Chondrocyte (in vitro differentiated cells): ENCODE measurements around the gene HMGB2. TPM values are rescaled to one million over a fixed set of nuclear protein-coding genes. Genes with fewer than 3 reads are reported as not detected.

ENCODE experiments used
- DNase-seq: peaks from one replicate; pipeline ENCODE4 v3.0.0; 2021; ENCODE audit warnings: mixed read lengths, low spot score
- H3K27ac Mint-ChIP-seq: one replicate; pipeline ENCODE4 v1.8.0; 2021; ENCODE audit warnings: mild to moderate bottlenecking, moderate library complexity, mixed read lengths; ENCODE audit not compliant: unreplicated experiment
- H3K27me3 Mint-ChIP-seq: 2 replicates; pipeline ENCODE4 v1.8.0; 2021; ENCODE audit warnings: low read depth, mixed read lengths
- H3K36me3 Mint-ChIP-seq: 2 replicates; pipeline ENCODE4 v1.8.0; 2021; ENCODE audit warnings: low read depth, mixed read lengths
- H3K4me1 Mint-ChIP-seq: 2 replicates; pipeline ENCODE4 v1.8.0; 2021; ENCODE audit warnings: low read depth, mild to moderate bottlenecking, mixed read lengths
- H3K4me3 Mint-ChIP-seq: one replicate; pipeline ENCODE4 v1.8.0; 2021; ENCODE audit warnings: mild to moderate bottlenecking, moderate library complexity, mixed read lengths; ENCODE audit not compliant: unreplicated experiment
- H3K9me3 Mint-ChIP-seq: 2 replicates; pipeline ENCODE4 v1.8.0; 2021; ENCODE audit warnings: low read depth, mixed read lengths
- CTCF ChIP-seq: fragments of 200-600 bp; sonication (generic); IDR thresholded peaks from 2 replicates; pipeline ENCODE4 v1.5.0; 2021; ENCODE audit warnings: antibody characterized with exemption, mild to moderate bottlenecking, moderate library complexity
- total RNA-seq: library from RNA; stranded (reverse); gene quantifications from 3 replicates; pipeline ENCODE4 v1.2.1, GENCODE V29; 2021

Gene HMGB2
- total RNA-seq, 1 donor from 2014 or later: 24.0 TPM

DNA sequence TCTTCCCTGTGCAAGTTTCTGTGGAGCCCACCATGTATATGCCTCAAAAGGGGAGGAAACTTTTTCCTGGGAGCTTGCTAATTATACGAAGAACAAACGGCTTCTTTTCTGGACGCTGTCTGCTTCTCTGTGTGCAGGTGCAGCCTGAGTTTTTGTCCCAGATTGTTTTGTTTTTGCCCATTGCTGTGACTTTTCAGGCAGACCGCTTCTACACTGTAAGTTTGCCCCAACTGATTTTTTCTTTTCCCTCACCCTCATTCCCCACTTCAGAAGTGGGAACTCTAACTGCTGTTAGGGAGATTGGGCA is 51.9 kb downstream of the HMGB2 start:
- Mint-ChIP-seq H3K4me3 (no peak overlapping the region), H3K9me3 (peaks cover 9% of the 10 kb centered on the region), H3K4me1 (no peaks in the 10 kb centered on the region), H3K36me3 (peaks cover 6% of the 10 kb centered on the region), H3K27me3 (no peaks in the 10 kb centered on the region), H3K27ac (no peak overlapping the region)
- no peak for DNase-seq
- no peak for TF ChIP-seq CTCF

DNA sequence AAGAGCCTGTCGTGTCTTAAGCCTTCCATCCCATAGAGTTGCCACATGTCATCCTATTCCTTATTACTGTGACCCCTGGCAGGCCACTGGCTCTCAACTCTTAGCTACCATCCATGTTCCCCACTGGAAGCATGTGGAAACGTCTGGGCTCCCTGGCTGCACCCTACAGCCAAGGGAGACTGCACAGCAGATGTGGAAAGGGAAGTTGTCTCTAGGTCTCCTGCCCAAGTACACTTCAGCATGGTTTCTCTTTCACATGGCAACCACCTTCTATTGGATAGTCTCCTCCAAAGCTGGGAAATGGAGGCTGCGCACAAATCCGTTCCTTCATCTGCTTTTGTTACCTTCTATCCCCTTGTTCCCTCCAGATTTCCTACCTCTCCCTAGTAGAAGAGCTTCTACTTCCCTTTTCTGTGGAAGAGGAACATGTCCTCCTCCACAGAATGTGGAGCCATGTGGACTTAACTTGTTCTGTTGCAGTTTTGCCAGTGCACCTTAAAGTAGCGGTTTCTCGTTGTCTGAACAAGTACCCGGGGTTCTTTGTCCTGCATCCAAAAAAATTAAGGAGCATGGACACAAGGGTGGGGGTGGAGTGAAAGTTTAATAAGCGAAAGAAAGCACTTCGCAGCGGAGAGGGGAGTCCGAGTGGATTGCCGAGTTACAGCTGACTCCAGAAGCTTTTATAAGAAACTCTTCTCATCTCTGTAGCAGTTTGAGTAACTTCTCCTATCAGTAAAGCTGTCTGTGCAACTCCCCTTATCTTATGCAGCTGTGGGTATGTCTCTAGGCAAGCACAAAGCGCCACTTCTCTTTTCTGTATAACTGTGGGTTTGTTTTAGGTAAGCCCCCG is 52.5 kb downstream of the HMGB2 start:
- peaks cover 4% of the 10 kb centered on the region for H3K36me3 Mint-ChIP-seq
- H3K27me3 Mint-ChIP-seq: no peaks in the 10 kb centered on the region
- TF ChIP-seq CTCF: no peak
- no peak for DNase-seq
- no peak overlapping the region for H3K27ac Mint-ChIP-seq
- H3K9me3 Mint-ChIP-seq: peaks cover 4% of the 10 kb centered on the region
- no peaks in the 10 kb centered on the region for H3K4me1 Mint-ChIP-seq
- no peak overlapping the region for H3K4me3 Mint-ChIP-seq

Other genes with a start within 250 kb of the HMGB2 start
- 26.0 to 36.6 TPM (median 26.4 TPM) in 3 replicates for gene GALNT7, start 165.5 kb downstream of the HMGB2 start, total RNA-seq
- gene SAP30, start 36.6 kb upstream of the HMGB2 start, total RNA-seq: 18.5 to 23.9 TPM (median 20.0 TPM) in 3 replicates
- 19.9 to 59.0 TPM (median 53.5 TPM) in 3 replicates for gene SCRG1, start 64.8 kb upstream of the HMGB2 start, total RNA-seq
- not detected in 3 replicates for gene HAND2, start 195.9 kb upstream of the HMGB2 start, total RNA-seq